ENCODE measurements around the gene PPP1R10. TPM values are rescaled to one million over a fixed set of nuclear protein-coding genes. Genes with fewer than 3 reads are reported as not detected.
A peak's percentile ranks its signal among the peaks of the same experiment; 100 is the strongest.

PPP1R10 gene
- total and polyA plus RNA-seq, 7 donors: 5.5 to 42.5 (median 27.1) TPM

DNA sequence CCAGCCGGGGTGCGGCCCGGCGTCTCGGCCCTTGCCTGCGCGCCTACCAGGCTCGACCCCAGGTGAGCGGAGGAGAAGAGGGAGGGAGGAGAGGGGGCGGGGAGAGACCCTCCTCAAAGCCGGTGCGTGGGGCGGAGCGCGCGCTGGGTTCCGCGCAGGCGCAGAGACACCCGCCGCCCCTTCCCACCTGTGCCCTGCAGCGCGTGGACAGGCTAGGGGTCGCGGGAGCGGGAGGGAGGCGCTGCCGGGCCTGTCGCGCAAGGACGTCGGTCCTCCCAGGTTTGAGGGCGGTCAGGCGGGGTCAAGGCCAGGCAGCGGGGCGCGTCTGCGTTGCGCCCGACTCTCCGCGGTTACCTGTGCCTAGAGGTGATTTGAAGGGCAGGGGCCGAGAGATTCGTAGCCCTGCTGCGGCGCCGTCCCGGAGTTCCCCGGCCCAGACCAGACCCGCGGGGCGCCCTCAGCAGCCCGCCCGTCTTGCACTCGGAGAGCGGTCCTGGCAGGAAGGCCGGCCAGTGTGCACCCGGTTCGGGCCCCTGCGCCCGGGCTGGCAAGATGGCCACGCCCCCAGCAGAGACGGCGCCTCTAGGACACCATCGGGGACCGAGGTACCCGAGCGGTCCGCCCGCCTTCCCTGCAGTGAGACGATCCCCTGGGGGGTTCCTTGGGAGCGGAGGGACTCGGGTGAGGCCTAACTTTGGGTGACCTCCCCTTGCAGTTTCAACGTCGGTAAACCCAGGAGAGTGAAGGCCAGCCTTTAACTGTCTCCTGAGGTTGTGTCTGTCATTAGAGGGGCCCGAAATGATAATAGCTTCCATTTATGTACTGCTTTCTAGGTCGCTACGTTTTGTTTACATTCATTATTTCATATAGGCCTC is 30.4 kb upstream of the PPP1R10 start:
- H3K27me3 ChIP-seq (ENCODE audit: insufficient read depth in 3 of 3, low read length in 2 of 3): no peaks in the 10 kb centered on the region
- no peak for TF ChIP-seq CTCF (IDR thresholded peaks at IDR 0.05)
- peak overlapping the region; percentile 98 for H3K4me3 ChIP-seq
- ATAC-seq (peak; percentile 77 to 84 (median 82)), DNase-seq (peak; percentile 72 to 84)
- peak overlapping the region; percentile 88 for H3K27ac ChIP-seq
- WGBS, 3 donors: 0 to 1% (median 0%) methylated on average over 55 to 78 of the region's 78 CpGs
- intact Hi-C loops (cut with DNase I): no loop called here
- H3K4me1 ChIP-seq: peaks cover 13% of the 10 kb centered on the region
- H3K9me3 ChIP-seq: no peaks in the 10 kb centered on the region
- H3K36me3 ChIP-seq (ENCODE audit: insufficient read depth in 1 of 2, low read depth in 1 of 2): peaks cover 4 to 62% of the 10 kb centered on the region in 2 donors

DNA sequence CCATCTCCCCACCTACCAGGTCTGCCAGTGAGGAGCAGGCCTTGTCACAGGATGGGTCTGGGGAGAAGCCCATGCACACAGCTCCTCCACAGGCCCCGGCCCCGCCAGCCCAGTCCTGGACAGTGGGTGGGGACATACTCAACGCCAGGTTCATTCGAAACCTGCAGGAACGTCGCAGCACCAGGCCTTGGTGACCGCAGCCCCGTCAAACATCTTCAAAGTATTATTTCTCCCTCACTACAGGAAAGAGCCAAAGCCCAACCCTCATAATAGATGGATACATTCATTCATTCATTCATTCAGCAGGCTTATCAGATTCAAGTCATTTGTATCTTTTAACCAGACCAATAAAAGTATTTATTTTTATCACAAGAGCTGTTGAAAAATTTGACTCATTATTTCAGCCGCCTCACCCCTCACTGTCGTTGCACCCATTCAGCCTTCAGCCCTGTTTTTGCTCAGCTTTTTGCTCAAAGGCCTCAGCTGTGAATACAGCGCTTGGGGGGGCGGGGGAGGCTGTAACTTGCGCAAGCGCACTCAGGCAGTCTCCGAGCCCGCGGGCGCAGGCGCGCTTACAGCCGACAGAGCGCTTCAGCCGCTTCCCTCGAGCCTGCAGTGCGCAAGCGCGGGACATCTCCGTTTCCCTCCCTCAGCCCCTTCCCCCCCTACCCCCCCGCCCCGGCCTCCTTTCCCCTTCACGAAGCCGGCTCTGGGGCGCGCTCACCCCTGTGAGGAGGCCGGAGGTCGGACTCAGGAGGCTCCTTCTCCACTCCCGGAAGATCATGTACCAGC is 29.6 kb upstream of the PPP1R10 start, which contains the start of gene C6orf136:
Gene C6orf136, plus strand, starts transcription at position 684 of the 792 bp plus-strand sequence. Its CDS starts 99 bp downstream, at position 783.
- Histone ChIP-seq H3K4me3 (peak within 1 kb of the TSS; percentile 98), H3K27ac (peak within 1 kb of the TSS; percentile 88), H3K36me3 (ENCODE audit: insufficient read depth in 1 of 2, low read depth in 1 of 2) (peaks cover 4 to 60% of the 10 kb centered on the region in 2 donors), H3K4me1 (peaks cover 13% of the 10 kb centered on the region), H3K9me3 (no peaks in the 10 kb centered on the region), H3K27me3 (ENCODE audit: insufficient read depth in 3 of 3, low read length in 2 of 3) (no peaks in the 10 kb centered on the region)
- no peak for TF ChIP-seq CTCF (IDR thresholded peaks at IDR 0.05)
- DNase-seq (peak; percentile 95 to 97), ATAC-seq (peak; percentile 89 to 95 (median 92))
- WGBS, 3 donors: 10 to 13% (median 11%) methylated on average over 28 to 37 of the region's 37 CpGs
- intact Hi-C loops (cut with DNase I): no loop called here

- H3K27ac ChIP-seq: no peak overlapping the region
- H3K27me3 ChIP-seq (ENCODE audit: insufficient read depth in 3 of 3, low read length in 2 of 3): no peaks in the 10 kb centered on the region
- DNase-seq (no peak), ATAC-seq (no peak)
- intact Hi-C loops (cut with DNase I): no loop called here
- H3K9me3 ChIP-seq: no peaks in the 10 kb centered on the region
- 68 to 74% (median 72%) methylated on average over 1 of the region's 1 CpG for WGBS, 3 donors
- H3K36me3 ChIP-seq (ENCODE audit: insufficient read depth in 1 of 2, low read depth in 1 of 2): peaks cover 4 to 59% of the 10 kb centered on the region in 2 donors
- H3K4me3 ChIP-seq: no peak overlapping the region
- TF ChIP-seq CTCF (IDR thresholded peaks at IDR 0.05): no peak
- peaks cover 13% of the 10 kb centered on the region for H3K4me1 ChIP-seq
These were observed 28.9 kb upstream of the PPP1R10 start for GRCh38 chr6:30645989-30646388.

GRCh38 chr6:30644769-30645168 is 27.7 kb upstream of the PPP1R10 start:
- Histone ChIP-seq H3K9me3 (no peaks in the 10 kb centered on the region), H3K27me3 (ENCODE audit: insufficient read depth in 3 of 3, low read length in 2 of 3) (no peaks in the 10 kb centered on the region), H3K4me3 (no peak overlapping the region), H3K4me1 (peaks cover 13% of the 10 kb centered on the region), H3K27ac (no peak overlapping the region), H3K36me3 (ENCODE audit: insufficient read depth in 1 of 2, low read depth in 1 of 2) (peaks cover 1 to 59% of the 10 kb centered on the region in 2 donors)
- TF ChIP-seq CTCF (IDR thresholded peaks at IDR 0.05): no peak
- DNase-seq (no peak), ATAC-seq (no peak)
- 79 to 88% (median 80%) methylated on average over 5 of the region's 5 CpGs for WGBS, 3 donors
- intact Hi-C loops (cut with DNase I): no loop called here
